Measurements from ENCODE around the gene WDR12. TPM values are rescaled to one million over a fixed set of nuclear protein-coding genes. Genes with fewer than 3 reads are reported as not detected.

WDR12 gene
- total and polyA plus RNA-seq, 4 donors: 9.4 to 36.1 (median 16.3) TPM

DNA sequence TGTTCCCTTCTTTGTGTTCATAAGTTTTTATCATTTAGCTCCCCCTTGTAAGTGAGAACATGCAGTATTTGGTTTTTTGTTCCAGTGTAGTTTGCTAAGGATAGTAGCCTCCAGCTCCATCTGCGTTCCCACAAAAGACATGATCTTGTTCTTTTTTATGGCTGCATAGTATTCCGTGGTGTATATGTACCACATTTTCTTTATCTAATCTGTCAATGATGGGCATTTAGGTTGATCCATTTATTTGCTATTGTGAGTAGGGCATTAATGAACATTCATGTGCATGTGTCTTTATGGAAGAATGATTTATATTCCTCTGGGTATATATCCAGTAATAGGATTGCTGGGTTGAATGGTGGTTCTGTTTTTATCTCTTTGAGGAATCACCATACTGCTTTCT lies 34.0 kb upstream of the WDR12 start:
- no peaks in the 10 kb centered on the region for H3K27me3 ChIP-seq (ENCODE audit: control insufficient read depth in 3 of 3, insufficient read depth in 3 of 3, low read length in 2 of 3)
- DNase-seq (no peak), ATAC-seq (ENCODE audit: insufficient read depth, low FRiP score) (no peak)
- H3K4me1 ChIP-seq (ENCODE audit: control insufficient read depth in 5 of 5, insufficient read depth in 5 of 5, low read length in 5 of 5): no peaks in the 10 kb centered on the region
- WGBS, 2 donors: 97% methylated on average over 2 of the region's 2 CpGs
- H3K4me3 ChIP-seq: no peak overlapping the region
- no peak overlapping the region for H3K9ac ChIP-seq (ENCODE audit: insufficient read depth in 1 of 2, low read length in 2 of 2)
- no peak overlapping the region for H3K27ac ChIP-seq (ENCODE audit: low read depth in 1 of 2, low read length in 1 of 2)
- TF ChIP-seq, protein P1, sequence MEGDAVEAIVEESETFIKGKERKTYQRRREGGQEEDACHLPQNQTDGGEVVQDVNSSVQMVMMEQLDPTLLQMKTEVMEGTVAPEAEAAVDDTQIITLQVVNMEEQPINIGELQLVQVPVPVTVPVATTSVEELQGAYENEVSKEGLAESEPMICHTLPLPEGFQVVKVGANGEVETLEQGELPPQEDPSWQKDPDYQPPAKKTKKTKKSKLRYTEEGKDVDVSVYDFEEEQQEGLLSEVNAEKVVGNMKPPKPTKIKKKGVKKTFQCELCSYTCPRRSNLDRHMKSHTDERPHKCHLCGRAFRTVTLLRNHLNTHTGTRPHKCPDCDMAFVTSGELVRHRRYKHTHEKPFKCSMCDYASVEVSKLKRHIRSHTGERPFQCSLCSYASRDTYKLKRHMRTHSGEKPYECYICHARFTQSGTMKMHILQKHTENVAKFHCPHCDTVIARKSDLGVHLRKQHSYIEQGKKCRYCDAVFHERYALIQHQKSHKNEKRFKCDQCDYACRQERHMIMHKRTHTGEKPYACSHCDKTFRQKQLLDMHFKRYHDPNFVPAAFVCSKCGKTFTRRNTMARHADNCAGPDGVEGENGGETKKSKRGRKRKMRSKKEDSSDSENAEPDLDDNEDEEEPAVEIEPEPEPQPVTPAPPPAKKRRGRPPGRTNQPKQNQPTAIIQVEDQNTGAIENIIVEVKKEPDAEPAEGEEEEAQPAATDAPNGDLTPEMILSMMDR (IDR thresholded peaks at IDR 0.05; ENCODE audit: control extremely low read depth, extremely low read depth): no peak
- H3K36me3 ChIP-seq (ENCODE audit: control insufficient read depth in 4 of 4, insufficient read depth in 4 of 4, low read length in 4 of 4): peaks cover 0 to 10% (median 7%) of the 10 kb centered on the region in 4 donors
- peaks cover 0 to 8% (median 0%) of the 10 kb centered on the region in 4 donors for H3K9me3 ChIP-seq (ENCODE audit: control insufficient read depth in 4 of 4, insufficient read depth in 3 of 4, low read length in 3 of 4)

DNA sequence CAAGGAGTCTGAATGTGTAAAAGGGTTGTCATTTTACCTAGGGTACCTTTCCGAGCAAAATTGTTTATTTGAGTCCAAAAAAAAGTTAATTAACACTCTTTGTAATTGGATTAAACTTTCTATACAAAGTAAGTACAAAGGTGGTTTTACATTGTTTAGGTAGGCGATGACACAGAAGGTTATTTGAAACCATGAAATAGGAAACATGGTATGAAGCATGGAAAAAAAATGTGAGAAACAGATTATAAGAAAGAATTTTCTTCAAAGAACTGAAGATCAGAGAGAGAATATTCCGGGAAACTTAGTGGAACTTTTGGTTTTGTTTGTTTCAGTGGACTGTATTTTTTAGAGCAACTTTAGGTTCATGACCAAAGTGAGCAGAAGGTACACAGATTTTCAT lies 33.3 kb upstream of the WDR12 start:
- no peak overlapping the region for H3K9ac ChIP-seq (ENCODE audit: insufficient read depth in 1 of 2, low read length in 2 of 2)
- peaks cover 0 to 8% (median 0%) of the 10 kb centered on the region in 4 donors for H3K9me3 ChIP-seq (ENCODE audit: control insufficient read depth in 4 of 4, insufficient read depth in 3 of 4, low read length in 3 of 4)
- H3K27me3 ChIP-seq (ENCODE audit: control insufficient read depth in 3 of 3, insufficient read depth in 3 of 3, low read length in 2 of 3): no peaks in the 10 kb centered on the region
- TF ChIP-seq, protein P1 (IDR thresholded peaks at IDR 0.05; ENCODE audit: control extremely low read depth, extremely low read depth): no peak
- peaks cover 0 to 10% (median 7%) of the 10 kb centered on the region in 4 donors for H3K36me3 ChIP-seq (ENCODE audit: control insufficient read depth in 4 of 4, insufficient read depth in 4 of 4, low read length in 4 of 4)
- WGBS, 2 donors: 93 to 94% methylated on average over 3 of the region's 3 CpGs
- no peaks in the 10 kb centered on the region for H3K4me1 ChIP-seq (ENCODE audit: control insufficient read depth in 5 of 5, insufficient read depth in 5 of 5, low read length in 5 of 5)
- no peak for DNase-seq
- ATAC-seq (ENCODE audit: insufficient read depth, low FRiP score): no peak
- no peak overlapping the region for H3K27ac ChIP-seq (ENCODE audit: low read depth in 1 of 2, low read length in 1 of 2)
- H3K4me3 ChIP-seq: no peak overlapping the region

DNA sequence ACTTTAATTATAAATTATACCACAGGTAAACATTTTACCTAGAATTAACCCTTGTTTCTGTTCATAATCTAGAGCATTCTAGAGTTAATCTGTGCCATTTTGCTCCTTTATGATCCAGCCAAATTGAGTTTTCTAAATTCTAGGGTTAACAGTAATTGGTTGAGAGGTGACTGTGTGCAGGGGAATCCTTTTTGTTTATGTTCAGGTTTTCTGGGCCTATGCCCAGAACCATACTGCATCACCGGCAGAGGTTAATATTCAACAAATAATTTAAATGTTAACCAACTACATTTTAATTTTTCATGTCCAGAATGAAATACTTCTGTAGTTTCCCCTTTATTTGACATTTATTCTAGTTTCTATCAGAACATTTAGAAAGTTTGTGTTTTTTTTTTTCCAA lies 32.9 kb upstream of the WDR12 start:
- H3K36me3 ChIP-seq (ENCODE audit: control insufficient read depth in 4 of 4, insufficient read depth in 4 of 4, low read length in 4 of 4): peaks cover 0 to 10% (median 7%) of the 10 kb centered on the region in 4 donors

More for the DNA sequence above, 32.9 kb upstream of the WDR12 start:
- H3K27ac ChIP-seq (ENCODE audit: low read depth in 1 of 2, low read length in 1 of 2): no peak overlapping the region
- TF ChIP-seq, protein P1 (IDR thresholded peaks at IDR 0.05; ENCODE audit: control extremely low read depth, extremely low read depth): no peak
- H3K4me3 ChIP-seq: no peak overlapping the region
- peaks cover 0 to 8% (median 0%) of the 10 kb centered on the region in 4 donors for H3K9me3 ChIP-seq (ENCODE audit: control insufficient read depth in 4 of 4, insufficient read depth in 3 of 4, low read length in 3 of 4)
- no peak for DNase-seq
- ATAC-seq (ENCODE audit: insufficient read depth, low FRiP score): no peak
- no peaks in the 10 kb centered on the region for H3K4me1 ChIP-seq (ENCODE audit: control insufficient read depth in 5 of 5, insufficient read depth in 5 of 5, low read length in 5 of 5)
- H3K9ac ChIP-seq (ENCODE audit: insufficient read depth in 1 of 2, low read length in 2 of 2): no peak overlapping the region
- 80 to 82% methylated on average over 1 of the region's 1 CpG for WGBS, 2 donors
- no peaks in the 10 kb centered on the region for H3K27me3 ChIP-seq (ENCODE audit: control insufficient read depth in 3 of 3, insufficient read depth in 3 of 3, low read length in 2 of 3)
